ENCODE results near the gene MATCAP1. TPM values are rescaled to one million over a fixed set of nuclear protein-coding genes. Genes with fewer than 3 reads are reported as not detected.

The MATCAP1 gene
- total and polyA plus RNA-seq, 8 donors: 36.8 to 66.9 (median 57.0) TPM

GRCh38 chr16:67165121-67166078 is 18.4 kb downstream of the MATCAP1 start:
- Histone ChIP-seq H3K4me1 (peaks cover 48 to 65% of the 10 kb centered on the region in 2 donors), H3K27me3 (peaks cover 25 to 92% of the 10 kb centered on the region in 2 donors), H3K9me3 (no peaks in the 10 kb centered on the region), H3K27ac (no peak overlapping the region), H3K4me3 (peak overlapping the region in 1 of 2 donors; percentile 24), H3K36me3 (no peaks in the 10 kb centered on the region)
- no peak for DNase-seq
- intact Hi-C loops (cut with DNase I): no loop called here
- no peak for TF ChIP-seq CTCF (IDR thresholded peaks at IDR 0.05)
- ATAC-seq: no peak

- Histone ChIP-seq H3K27me3 (peaks cover 25 to 85% of the 10 kb centered on the region in 2 donors), H3K4me3 (peak within 1 kb of the TSS; percentile 24), H3K4me1 (peaks cover 43 to 58% of the 10 kb centered on the region in 2 donors), H3K9me3 (no peaks in the 10 kb centered on the region), H3K36me3 (no peaks in the 10 kb centered on the region), H3K27ac (no peak within 1 kb of the TSS)
- intact Hi-C loops (cut with DNase I): no loop called here
- peak in 1 of 4 donors; percentile 89 for DNase-seq
- TF ChIP-seq CTCF (IDR thresholded peaks at IDR 0.05): no peak
- ATAC-seq: peak; percentile 55
Observed at GRCh38 chr16:67164599-67165061, 19.1 kb downstream of the MATCAP1 start, which contains the start of gene HSF4. TSS of gene HSF4 (plus strand) at chr16:67164745. CDS start at chr16:67164812, 67 bp downstream.

- peaks cover 25 to 79% of the 10 kb centered on the region in 2 donors for H3K27me3 ChIP-seq
- no peaks in the 10 kb centered on the region for H3K9me3 ChIP-seq
- H3K4me1 ChIP-seq: peaks cover 38 to 54% of the 10 kb centered on the region in 2 donors
- no peak for TF ChIP-seq CTCF (IDR thresholded peaks at IDR 0.05)
- no peak overlapping the region for H3K27ac ChIP-seq
- ATAC-seq (peak; percentile 1), DNase-seq (peak in 1 of 4 donors; percentile 84)
- intact Hi-C loops (cut with DNase I): no loop called here
- no peaks in the 10 kb centered on the region for H3K36me3 ChIP-seq
- H3K4me3 ChIP-seq: peak overlapping the region; percentile 7 to 24
Observed at GRCh38 chr16:67163999-67164558, 19.7 kb downstream of the MATCAP1 start.

GRCh38 chr16:67163164-67163998 is 20.4 kb downstream of the MATCAP1 start:
- no peak for TF ChIP-seq CTCF (IDR thresholded peaks at IDR 0.05)
- H3K36me3 ChIP-seq: no peaks in the 10 kb centered on the region
- no peak overlapping the region for H3K27ac ChIP-seq
- peaks cover 38 to 60% of the 10 kb centered on the region in 2 donors for H3K4me1 ChIP-seq
- H3K4me3 ChIP-seq: peak overlapping the region; percentile 7 to 24
- ATAC-seq (no peak), DNase-seq (no peak)
- intact Hi-C loops (cut with DNase I): no loop called here
- H3K27me3 ChIP-seq: peaks cover 25 to 72% of the 10 kb centered on the region in 2 donors
- H3K9me3 ChIP-seq: no peaks in the 10 kb centered on the region
